Renal cortical epithelial cell (primary cell): Measurements from ENCODE around the gene NRAS. TPM values are rescaled to one million over a fixed set of nuclear protein-coding genes. Genes with fewer than 3 reads are reported as not detected.

ENCODE experiments used
- DNase-seq: peaks from one replicate; pipeline ENCODE4 v3.0.0-alpha.2; 2011; ENCODE audit warnings: low read depth
- total RNA-seq: library from RNA; depleted of rRNA; stranded (reverse); fragments of >200 nt; gene quantifications from 2 replicates; pipeline ENCODE4 v1.2.3, GENCODE V29; 2014

The NRAS gene
- total RNA-seq, 1 donor from 2014 or later: 81.6 TPM

- DNase-seq: no peak
Measured at GRCh38 chr1:114728553-114728952, 12.0 kb upstream of the NRAS start.

GRCh38 chr1:114725230-114725629 is 8.7 kb upstream of the NRAS start:
- DNase-seq: no peak

DNA sequence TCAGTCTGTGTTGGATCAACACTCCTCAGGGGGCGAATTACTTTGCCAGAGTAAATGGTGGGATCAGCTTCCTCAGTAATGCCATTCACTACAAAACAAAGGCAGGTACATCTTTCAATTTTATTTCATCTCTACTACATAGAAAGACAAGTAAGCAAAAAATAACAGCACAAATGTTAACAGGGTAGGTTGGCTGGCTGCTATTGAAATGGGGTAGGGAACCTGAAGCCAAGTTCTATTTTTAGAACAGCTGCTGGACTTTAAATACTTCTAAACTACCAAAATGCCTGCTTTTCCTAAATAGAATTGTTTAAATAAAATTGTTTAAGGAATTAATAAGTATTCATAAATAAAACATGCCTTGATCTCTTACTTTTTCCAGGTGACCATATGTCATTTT is 7.3 kb upstream of the NRAS start:
- no peak for DNase-seq

DNA sequence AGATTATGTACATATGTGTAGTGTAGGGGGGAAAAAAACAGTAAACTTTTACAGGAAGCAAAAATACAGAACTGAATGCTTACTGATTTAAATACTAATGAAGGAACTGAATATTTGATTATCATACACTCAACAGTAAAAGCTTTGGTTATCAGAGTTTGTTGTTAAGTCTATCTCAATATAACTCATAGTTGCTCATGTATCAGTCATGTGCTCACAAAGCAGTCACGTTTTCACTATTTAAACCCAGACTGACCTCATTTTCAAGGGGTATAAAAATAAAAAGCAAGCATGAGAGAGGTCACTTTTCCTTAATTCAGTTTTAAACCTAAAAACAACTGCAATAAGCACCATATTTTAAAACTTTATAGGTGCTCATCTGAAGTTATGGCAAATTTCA is 6.9 kb upstream of the NRAS start:
- DNase-seq: no peak

DNA sequence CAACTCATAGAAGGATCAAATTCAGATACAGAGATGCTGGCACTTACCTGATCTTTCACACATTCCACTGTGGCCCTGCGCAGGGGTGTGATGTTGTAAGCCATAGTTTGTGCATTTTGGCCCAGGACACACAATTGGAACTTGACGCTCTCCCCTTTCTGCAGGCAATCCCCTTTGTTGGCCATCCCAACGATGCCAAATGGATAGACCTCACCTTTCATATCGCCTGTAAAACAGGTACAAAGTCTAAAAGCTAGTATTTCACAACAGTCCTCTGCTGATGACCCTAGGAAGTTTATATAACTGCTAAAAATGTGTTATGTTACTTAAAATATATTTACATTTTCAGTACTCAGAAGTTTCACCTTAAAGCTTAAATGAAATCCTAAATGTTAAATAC is 3.9 kb upstream of the NRAS start:
- no peak for DNase-seq

DNA sequence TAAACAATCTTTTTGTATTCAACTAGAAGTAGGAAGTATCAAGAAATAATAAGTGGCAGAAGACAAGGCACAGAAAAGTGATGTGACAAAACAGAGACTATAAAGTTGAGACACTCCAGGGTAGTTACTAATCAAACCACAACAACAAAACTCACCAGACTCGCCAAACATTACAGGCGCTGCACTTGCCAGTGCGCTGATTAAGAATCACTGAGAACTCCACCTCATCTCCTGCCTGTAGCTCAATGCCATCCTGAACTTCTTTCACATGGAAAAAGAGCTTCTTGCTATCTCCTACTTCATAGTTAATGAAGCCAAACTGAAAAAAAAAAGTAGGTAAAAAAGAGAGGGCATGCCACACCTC is 2.8 kb upstream of the NRAS start:
- peak; percentile 16 for DNase-seq

GRCh38 chr1:114718661-114719423 is 2.3 kb upstream of the NRAS start:
- DNase-seq: peak; percentile 37

- DNase-seq: no peak
Measured at GRCh38 chr1:114715952-114716303, 643 bp downstream of the NRAS start.

DNA sequence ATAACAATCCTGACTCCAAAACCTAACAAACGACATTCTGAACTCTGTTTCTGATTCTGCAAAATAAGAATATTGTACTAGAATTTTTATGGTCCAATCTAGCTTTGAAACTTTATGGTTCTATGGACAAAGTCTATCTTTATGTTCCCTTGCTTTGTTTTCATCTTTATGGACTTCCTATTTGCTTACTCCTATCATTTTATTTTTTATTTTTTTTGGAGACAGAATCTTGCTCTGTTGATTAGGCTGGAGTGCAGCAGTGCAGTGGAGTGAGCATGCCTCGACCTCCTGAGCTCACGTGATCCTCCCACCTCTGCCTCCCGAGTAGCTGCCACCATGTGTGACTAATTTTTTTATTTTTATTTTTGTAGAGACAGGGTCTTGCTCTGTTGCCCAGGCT is 3.6 kb downstream of the NRAS start:
- no peak for DNase-seq

DNA sequence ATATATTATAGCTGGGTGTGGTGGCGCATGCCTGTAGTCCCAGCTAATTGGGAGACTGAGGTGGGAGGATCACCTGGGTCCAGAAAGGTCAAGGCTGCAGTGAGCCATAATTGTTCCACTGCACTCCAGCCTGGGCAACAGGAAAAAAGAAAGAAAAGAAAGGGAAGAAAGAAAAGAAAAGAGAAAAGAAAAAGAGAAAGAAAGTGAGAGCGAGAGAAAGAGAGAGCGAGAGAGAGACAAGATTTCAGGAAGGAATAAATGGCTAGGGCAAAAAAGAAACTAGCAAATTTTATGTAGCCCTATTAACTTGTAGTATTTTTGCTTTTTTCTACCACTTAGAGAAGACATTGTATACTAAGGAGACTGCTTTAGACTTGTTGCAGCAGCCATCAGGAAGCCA is 6.2 kb downstream of the NRAS start:
- no peak for DNase-seq

DNA sequence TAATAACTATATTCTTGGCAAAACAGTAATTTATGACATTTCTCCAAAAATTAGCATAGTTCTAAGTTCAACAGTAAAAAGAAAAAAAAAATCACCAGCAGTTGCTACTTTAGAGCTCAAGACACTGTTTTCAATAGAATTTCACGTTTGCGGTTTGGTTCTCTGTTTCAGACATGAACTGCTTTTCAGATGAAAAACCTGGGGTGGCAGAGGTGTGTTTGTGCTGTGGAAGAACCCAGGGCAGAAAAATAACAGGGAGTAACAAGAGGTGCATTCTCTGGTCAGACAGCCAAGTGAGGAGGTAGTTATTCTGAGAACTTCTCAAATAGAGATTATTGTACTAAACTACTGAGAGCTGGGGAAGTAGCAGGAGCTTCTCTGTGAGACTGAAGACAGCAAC is 9.0 kb downstream of the NRAS start:
- no peak for DNase-seq

DNA sequence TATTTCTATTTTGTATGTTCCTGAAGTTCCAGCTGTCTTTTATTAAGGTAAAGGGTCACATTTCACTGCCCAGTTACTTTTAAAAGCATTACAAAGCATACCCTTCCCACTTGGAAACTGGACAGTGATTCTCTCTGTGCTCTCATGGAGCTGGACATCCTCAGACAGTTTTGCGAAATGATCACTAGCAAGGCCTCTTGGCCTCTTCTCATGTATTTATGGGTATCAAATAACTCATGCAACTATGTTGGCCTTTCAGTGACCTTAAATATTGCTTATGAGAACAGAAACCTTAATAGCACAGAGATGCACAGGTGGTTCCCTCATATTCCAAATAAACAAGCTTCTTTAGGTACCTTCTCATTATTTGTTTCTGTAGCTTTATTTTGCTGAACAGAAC is 13.3 kb downstream of the NRAS start:
- DNase-seq: no peak

DNA sequence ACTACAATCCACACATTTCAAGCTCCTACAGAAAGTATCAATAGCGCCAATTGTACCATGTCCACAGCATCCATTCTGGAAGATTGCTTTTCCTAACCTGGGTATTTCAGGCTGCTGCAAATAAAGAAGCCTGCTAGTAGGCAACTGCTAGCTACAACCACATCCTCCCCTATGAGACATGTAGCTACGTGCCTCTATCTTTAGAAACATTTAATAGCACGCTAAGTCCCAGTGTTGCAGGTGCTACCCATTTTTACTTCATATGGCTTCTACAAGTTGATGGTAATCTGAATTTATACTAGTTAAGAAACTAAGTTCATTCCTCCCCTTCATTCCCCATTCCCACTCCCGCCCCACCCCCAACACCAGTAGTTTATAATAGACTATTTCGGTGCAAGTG is 13.8 kb downstream of the NRAS start:
- DNase-seq: no peak

DNA sequence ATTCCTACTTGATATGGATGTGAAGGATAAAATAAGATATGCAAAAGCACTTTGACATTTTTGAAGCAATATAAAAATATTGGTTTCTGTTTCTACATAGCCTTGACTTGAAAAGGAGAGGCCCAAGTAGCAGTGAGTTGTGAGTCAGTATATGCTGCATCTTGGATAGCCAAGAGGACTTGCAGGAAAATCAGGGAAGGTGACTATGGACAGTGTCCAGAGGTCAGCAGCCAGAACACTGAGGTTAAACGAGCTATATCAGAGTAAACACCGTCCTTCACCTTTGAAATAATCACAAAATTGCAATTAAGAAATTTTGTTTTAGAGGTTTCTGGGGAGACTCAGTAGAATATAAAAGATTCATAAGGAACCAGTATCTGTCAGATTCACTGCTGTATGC is 14.6 kb downstream of the NRAS start:
- no peak for DNase-seq

- no peak for DNase-seq
Measured at GRCh38 chr1:114700036-114700600, 16.5 kb downstream of the NRAS start.

- DNase-seq: no peak
Measured at GRCh38 chr1:114696810-114697209, 19.8 kb downstream of the NRAS start.

DNA sequence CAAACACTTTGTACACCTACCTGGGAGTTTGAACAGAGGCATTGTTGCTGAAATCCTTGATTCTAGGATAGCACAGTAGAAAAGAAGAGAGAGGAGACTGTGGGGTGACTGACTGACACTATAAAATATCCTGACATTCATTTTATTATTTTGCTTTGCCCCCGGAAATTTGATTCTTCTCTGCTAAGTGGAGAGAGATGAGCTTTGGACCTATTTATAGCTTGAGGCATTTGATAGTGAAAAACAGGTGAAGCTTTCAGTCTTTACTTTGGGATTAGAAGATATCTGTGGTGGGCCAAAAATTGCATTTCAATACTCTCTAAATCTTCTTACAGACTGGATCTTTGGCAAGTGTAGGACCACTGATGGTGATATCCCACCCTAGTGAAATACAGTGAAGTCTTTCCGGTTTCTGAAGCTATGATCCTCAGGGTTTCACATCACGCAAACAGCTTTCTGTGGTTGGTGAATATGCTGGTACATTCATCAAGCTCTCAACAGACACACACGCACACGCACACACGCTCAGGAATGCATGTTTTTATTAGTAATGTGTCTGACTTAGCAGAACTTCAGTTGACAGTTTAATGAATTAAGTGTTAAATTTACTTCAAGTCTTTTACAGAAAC is 21.0 kb downstream of the NRAS start, which contains the start of gene AMPD1:
Gene AMPD1, minus strand, starts transcription at position 117 of the 629 bp plus-strand sequence. Its CDS starts 75 bp downstream, at position 42.
- DNase-seq: peak; percentile 19

- DNase-seq: no peak
Measured at GRCh38 chr1:114694540-114695310, 21.8 kb downstream of the NRAS start.

- no peak for DNase-seq
Measured at GRCh38 chr1:114692947-114693346, 23.6 kb downstream of the NRAS start.

- peak; percentile 6 for DNase-seq
Measured at GRCh38 chr1:114691061-114691460, 25.5 kb downstream of the NRAS start.

GRCh38 chr1:114690148-114690547 is 26.4 kb downstream of the NRAS start:
- DNase-seq: no peak

- DNase-seq: no peak
Measured at GRCh38 chr1:114688526-114688925, 28.0 kb downstream of the NRAS start.

DNA sequence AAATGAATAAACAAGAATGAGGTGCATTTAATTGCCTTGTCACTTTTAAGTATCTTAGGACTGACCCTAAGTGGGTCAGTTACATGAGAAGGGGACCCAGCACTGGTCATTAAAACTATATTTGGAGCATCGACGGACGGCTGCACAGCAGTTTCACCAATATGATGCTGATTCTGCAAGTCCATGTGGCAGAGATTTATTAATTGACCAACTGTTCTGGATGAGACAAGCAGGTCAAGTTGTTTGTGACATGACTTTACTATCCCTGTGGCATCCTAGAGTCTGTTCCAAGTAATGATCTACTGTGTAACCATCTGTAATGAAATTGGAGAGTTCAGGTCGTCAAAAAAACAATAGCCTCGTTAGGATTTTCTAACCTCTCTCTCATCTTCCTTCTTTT is 30.7 kb downstream of the NRAS start:
- no peak for DNase-seq
